ENCODE data around the gene PARD6G. TPM values are rescaled to one million over a fixed set of nuclear protein-coding genes. Genes with fewer than 3 reads are reported as not detected.

Gene PARD6G
- total RNA-seq, 1 experiment from 2014 or later = 0.15 TPM

DNA sequence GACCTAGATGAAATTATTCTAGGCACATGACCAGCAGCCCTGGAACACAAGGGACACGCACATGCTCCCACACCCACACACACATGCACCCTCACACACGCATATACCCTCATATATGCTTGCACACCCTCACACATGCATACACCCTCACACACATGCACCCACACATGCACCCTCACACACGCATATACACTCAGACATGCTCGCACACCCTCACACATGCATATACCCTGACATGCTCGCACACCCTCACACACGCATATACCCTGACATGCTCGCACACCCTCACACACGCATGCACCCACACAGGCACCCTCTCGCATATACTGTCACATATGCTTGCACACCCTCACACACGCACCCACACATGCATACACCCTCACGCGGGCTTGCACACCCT, 61.8 kb downstream of the PARD6G start:
- Histone ChIP-seq H3F3A (ENCODE audit: insufficient read depth, low read depth) (no peaks in the 10 kb centered on the region), H3K27me3 (ENCODE audit: insufficient read depth, low read depth) (peaks cover 82% of the 10 kb centered on the region), H3K9me2 (ENCODE audit: insufficient read depth) (no peaks in the 10 kb centered on the region), H3K9me3 (ENCODE audit: insufficient read depth, low read depth) (no peaks in the 10 kb centered on the region), H3K36me3 (ENCODE audit: low read depth) (no peaks in the 10 kb centered on the region), H3K4me1 (replicated peaks; ENCODE audit: insufficient read depth) (no peaks in the 10 kb centered on the region), H3K79me2 (ENCODE audit: low read depth) (no peaks in the 10 kb centered on the region), H3K4me3 (no peak overlapping the region), H4K20me1 (ENCODE audit: insufficient read depth) (no peaks in the 10 kb centered on the region), H3K4me2 (no peak overlapping the region), H3K27ac (no peak overlapping the region), H2AFZ (no peak overlapping the region)
- no TSS peak for BruUV-seq (replicated peaks)
- ChIA-PET POLR2A (ENCODE audit: unreplicated experiment) (no interaction called here), CTCF (no interaction called here)
- no peak for DNase-seq
- intact Hi-C loops (cut with micrococcal nuclease; ENCODE audit: unreplicated experiment) = no loop called here
- TF ChIP-seq, protein P1, sequence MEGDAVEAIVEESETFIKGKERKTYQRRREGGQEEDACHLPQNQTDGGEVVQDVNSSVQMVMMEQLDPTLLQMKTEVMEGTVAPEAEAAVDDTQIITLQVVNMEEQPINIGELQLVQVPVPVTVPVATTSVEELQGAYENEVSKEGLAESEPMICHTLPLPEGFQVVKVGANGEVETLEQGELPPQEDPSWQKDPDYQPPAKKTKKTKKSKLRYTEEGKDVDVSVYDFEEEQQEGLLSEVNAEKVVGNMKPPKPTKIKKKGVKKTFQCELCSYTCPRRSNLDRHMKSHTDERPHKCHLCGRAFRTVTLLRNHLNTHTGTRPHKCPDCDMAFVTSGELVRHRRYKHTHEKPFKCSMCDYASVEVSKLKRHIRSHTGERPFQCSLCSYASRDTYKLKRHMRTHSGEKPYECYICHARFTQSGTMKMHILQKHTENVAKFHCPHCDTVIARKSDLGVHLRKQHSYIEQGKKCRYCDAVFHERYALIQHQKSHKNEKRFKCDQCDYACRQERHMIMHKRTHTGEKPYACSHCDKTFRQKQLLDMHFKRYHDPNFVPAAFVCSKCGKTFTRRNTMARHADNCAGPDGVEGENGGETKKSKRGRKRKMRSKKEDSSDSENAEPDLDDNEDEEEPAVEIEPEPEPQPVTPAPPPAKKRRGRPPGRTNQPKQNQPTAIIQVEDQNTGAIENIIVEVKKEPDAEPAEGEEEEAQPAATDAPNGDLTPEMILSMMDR (conservative IDR thresholded peaks at IDR 0.05) = no peak
- TF ChIP-seq EZH2 (IDR thresholded peaks at IDR 0.05; ENCODE audit: low read depth) = no peak

DNA sequence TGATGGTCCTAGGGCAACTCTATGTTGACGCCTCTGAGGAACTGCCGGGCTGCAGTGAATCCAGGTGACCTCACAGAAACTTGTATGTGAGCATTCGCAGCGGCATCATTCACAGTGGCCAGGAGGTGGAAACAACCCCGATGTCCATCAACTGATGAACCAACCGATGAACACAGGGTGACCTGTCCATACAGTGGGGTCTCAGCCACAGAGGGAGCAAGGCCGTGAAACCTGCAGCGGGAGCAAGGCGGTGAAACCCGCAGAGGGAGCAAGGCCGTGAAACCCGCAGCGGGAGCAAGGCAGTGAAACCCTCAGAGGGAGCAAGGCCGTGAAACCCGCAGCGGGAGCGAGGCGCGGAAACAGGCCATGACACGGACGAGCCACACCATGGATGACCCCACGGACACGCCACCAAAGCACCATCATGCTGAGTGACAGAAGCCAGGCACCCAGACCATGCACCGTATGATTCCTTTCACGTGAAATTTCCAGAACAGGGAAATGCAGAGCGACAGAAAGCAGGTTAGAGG, 63.0 kb downstream of the PARD6G start:
- Histone ChIP-seq H3K4me3 (no peak overlapping the region), H3K27me3 (ENCODE audit: insufficient read depth, low read depth) (peaks cover 82% of the 10 kb centered on the region), H3K27ac (no peak overlapping the region), H4K20me1 (ENCODE audit: insufficient read depth) (no peaks in the 10 kb centered on the region), H3K9me3 (ENCODE audit: insufficient read depth, low read depth) (no peaks in the 10 kb centered on the region), H3K79me2 (ENCODE audit: low read depth) (no peaks in the 10 kb centered on the region), H3K4me2 (no peak overlapping the region), H3K9me2 (ENCODE audit: insufficient read depth) (no peaks in the 10 kb centered on the region), H3K4me1 (replicated peaks; ENCODE audit: insufficient read depth) (no peaks in the 10 kb centered on the region), H2AFZ (no peak overlapping the region), H3K36me3 (ENCODE audit: low read depth) (no peaks in the 10 kb centered on the region), H3F3A (ENCODE audit: insufficient read depth, low read depth) (no peaks in the 10 kb centered on the region)
- TF ChIP-seq, protein P1 (conservative IDR thresholded peaks at IDR 0.05) = no peak
- TF ChIP-seq EZH2 (IDR thresholded peaks at IDR 0.05; ENCODE audit: low read depth) = no peak
- DNase-seq = no peak
- intact Hi-C loops (cut with micrococcal nuclease; ENCODE audit: unreplicated experiment) = no loop called here
- BruUV-seq (replicated peaks) = no TSS peak
- ChIA-PET CTCF (no interaction called here), POLR2A (ENCODE audit: unreplicated experiment) (no interaction called here)

DNA sequence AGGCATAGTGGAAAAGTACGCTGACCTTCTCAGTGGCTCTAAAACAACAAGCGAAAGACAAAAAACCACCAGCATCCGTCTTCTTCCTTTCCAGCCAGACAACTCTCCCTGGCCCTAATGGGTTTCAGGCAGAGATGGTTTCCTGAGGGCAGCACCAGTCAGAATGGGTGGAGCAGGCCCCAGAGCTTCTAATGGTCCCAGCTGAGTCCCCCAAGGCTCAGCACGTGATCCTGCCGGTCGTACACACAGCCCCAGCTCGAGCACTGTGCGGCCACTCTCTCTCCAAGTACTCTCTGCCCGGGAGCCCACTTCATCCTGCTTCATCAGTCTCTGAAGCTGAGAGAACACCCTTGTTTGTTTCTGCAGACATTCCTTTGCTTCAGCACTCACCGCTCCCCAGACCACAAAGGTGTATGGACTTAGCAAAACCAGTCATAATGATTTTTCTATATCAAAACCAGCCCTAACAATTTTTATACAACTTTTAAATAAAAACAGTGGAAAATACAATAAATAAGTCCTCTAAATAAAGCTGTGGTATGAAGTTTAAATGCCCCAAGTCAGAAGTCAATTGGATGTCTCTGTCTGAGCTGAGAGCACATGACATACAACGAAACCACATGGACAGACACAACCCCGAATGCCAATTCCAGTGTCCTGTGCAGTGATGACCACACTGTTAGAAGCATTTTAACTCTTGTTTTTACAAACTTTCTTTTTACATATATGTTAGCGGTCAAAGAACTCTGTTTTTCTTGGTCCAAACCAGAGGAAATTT, 63.9 kb downstream of the PARD6G start:
- no peaks in the 10 kb centered on the region for H3K36me3 ChIP-seq (ENCODE audit: low read depth)
- no TSS peak for BruUV-seq (replicated peaks)
- H4K20me1 ChIP-seq (ENCODE audit: insufficient read depth) = no peaks in the 10 kb centered on the region
- H3K4me3 ChIP-seq = no peak overlapping the region
- intact Hi-C loops (cut with micrococcal nuclease; ENCODE audit: unreplicated experiment) = no loop called here
- peaks cover 80% of the 10 kb centered on the region for H3K27me3 ChIP-seq (ENCODE audit: insufficient read depth, low read depth)
- no peaks in the 10 kb centered on the region for H3K9me2 ChIP-seq (ENCODE audit: insufficient read depth)
- H3K79me2 ChIP-seq (ENCODE audit: low read depth) = no peaks in the 10 kb centered on the region
- POLR2A ChIA-PET (ENCODE audit: unreplicated experiment) = no interaction called here
- H2AFZ ChIP-seq = no peak overlapping the region
- no peak overlapping the region for H3K27ac ChIP-seq
- H3K4me2 ChIP-seq = no peak overlapping the region
- no peaks in the 10 kb centered on the region for H3K9me3 ChIP-seq (ENCODE audit: insufficient read depth, low read depth)
- no peaks in the 10 kb centered on the region for H3K4me1 ChIP-seq (replicated peaks; ENCODE audit: insufficient read depth)
- CTCF ChIA-PET = no interaction called here
- TF ChIP-seq, protein P1 (conservative IDR thresholded peaks at IDR 0.05) = no peak
- no peak for TF ChIP-seq EZH2 (IDR thresholded peaks at IDR 0.05; ENCODE audit: low read depth)
- DNase-seq = no peak
- no peaks in the 10 kb centered on the region for H3F3A ChIP-seq (ENCODE audit: insufficient read depth, low read depth)
